Upper lobe of left lung (tissue), 6 donors: ENCODE data around the gene TMEM14A. TPM values are rescaled to one million over a fixed set of nuclear protein-coding genes. Genes with fewer than 3 reads are reported as not detected.
"Not testable (repeated sequence)": the region's sequence is repeated elsewhere in the genome, so short reads cannot be mapped to it uniquely, and the experiment has no call there.

Experiments
- ATAC-seq, 2 donors: fragments of 200-7000 bp; cut with Tn5 transposase; one replicate each; pipeline ENCODE4 v1.9.1; 2022; ENCODE audit warnings: mild to moderate bottlenecking in 2 of 2, moderate library complexity in 2 of 2; ENCODE audit not compliant: low FRiP score in 2 of 2
- DNase-seq, 2 donors: peaks; one replicate each; pipeline ENCODE4 v3.0.0-alpha.2; 2019 to 2020
- H3K27ac ChIP-seq, 4 donors: fragments of 200-600 bp; sonication (generic); one replicate each; pipeline ENCODE4 v1.5.1; 2016 to 2019
- H3K27me3 ChIP-seq, 4 donors: fragments of 200-600 bp; sonication (generic); one replicate each; pipeline ENCODE4 v1.5.1; 2017 to 2019
- H3K36me3 ChIP-seq, 4 donors: fragments of 200-600 bp; sonication (generic); one replicate each; pipeline ENCODE4 v1.5.1; 2016 to 2019
- H3K4me1 ChIP-seq, 4 donors: fragments of 200-600 bp; sonication (generic); one replicate each; pipeline ENCODE4 v1.5.1; 2018 to 2019
- H3K4me3 ChIP-seq, 4 donors: fragments of 200-600 bp; sonication (generic); one replicate each; pipeline ENCODE4 v1.5.1; 2017 to 2019; ENCODE audit warnings: mild to moderate bottlenecking in 2 of 4, moderate library complexity in 1 of 4
- H3K9me3 ChIP-seq, 4 donors: fragments of 200-600 bp; sonication (generic); one replicate each; pipeline ENCODE4 v1.5.1; 2018 to 2019
- CTCF ChIP-seq, 6 experiments: fragments of 450-650 bp in 4 of 6; fragments of 200-600 bp in 2 of 6; sonication (generic) in 2 of 6; IDR thresholded peaks; one replicate each; pipeline ENCODE4 v1.5.1; 2016 to 2019; ENCODE audit warnings: antibody characterized with exemption in 6 of 6
- EP300 ChIP-seq, 4 donors: sonication (generic); formaldehyde crosslinking; IDR thresholded peaks; one replicate each; pipeline ENCODE4 v1.5.1; 2017; ENCODE audit warnings: antibody characterized with exemption in 4 of 4, control low read depth in 2 of 4
- POLR2A ChIP-seq, 4 donors: fragments of 450-650 bp; IDR thresholded peaks; one replicate each; pipeline ENCODE4 v1.5.1; 2016 to 2017; ENCODE audit warnings: antibody characterized with exemption in 4 of 4, mild to moderate bottlenecking in 2 of 4
- POLR2AphosphoS5 ChIP-seq, 2 donors: sonication (generic); formaldehyde crosslinking; IDR thresholded peaks; one replicate each; pipeline ENCODE4 v1.5.1; 2017; ENCODE audit warnings: antibody characterized with exemption in 2 of 2
- WGBS, 2 donors: methylation state at CpG; one replicate each; pipeline ENCODE4 v1.1.5; 2017 to 2018; 5-methylcytosine and 5-hydroxymethylcytosine counted together
- total RNA-seq, 6 donors: library from RNA; depleted of rRNA in 4 of 6; stranded (reverse); fragments of >200 nt in 4 of 6; gene quantifications; one replicate each; pipeline versions ENCODE4 v1.1.0 to v1.2.1, GENCODE V29; 2016 to 2021
- donor health status: DM: no; HTN: no; CAD: no; lungs with moderate emphysema.
- donor health status: DM: no; HTN: yes; CAD: no; lungs with severe emphysema.

Gene TMEM14A
- total RNA-seq, 6 donors from 2014 or later: 8.7 to 25.3 (median 14.3) TPM; not detected in 1

DNA sequence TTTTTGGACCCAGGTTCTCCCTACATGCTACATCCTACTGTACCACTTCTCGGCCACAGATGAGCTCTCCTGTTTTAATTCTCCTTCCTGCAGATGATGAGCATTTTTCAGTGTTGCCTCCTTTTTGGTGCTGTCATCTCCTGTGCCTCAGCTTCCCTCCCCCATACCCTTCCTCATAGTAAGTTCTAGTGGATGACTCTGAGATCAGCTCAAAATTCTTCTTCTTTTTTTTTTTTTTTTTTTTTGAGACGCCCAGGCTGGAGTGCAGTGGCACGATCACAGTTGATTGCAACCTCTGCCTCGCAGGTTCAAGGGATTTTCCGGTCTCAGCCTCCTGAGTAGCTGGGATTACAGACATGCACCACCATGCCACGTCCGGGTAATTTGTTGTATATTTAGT, 3.8 kb downstream of the TMEM14A start:
- H3K4me1 ChIP-seq: peaks cover 11 to 18% (median 13%) of the 10 kb centered on the region in 4 donors
- H3K36me3 ChIP-seq: peaks cover 0 to 6% (median 0%) of the 10 kb centered on the region in 4 donors
- TF ChIP-seq CTCF (IDR thresholded peaks at IDR 0.05): no peak
- no peak for TF ChIP-seq POLR2A (IDR thresholded peaks at IDR 0.05)
- no peak for TF ChIP-seq POLR2AphosphoS5 (IDR thresholded peaks at IDR 0.05)
- TF ChIP-seq EP300 (IDR thresholded peaks at IDR 0.05): no peak
- no peak overlapping the region for H3K27ac ChIP-seq
- DNase-seq: no peak
- no peak overlapping the region for H3K4me3 ChIP-seq
- 79% methylated on average over 7 of the region's 7 CpGs for WGBS, 2 donors
- no peaks in the 10 kb centered on the region for H3K9me3 ChIP-seq
- ATAC-seq: no peak
- H3K27me3 ChIP-seq: no peaks in the 10 kb centered on the region

GRCh38 chr6:52675372-52675771, 4.5 kb downstream of the TMEM14A start:
- peaks cover 0 to 6% (median 0%) of the 10 kb centered on the region in 4 donors for H3K36me3 ChIP-seq
- no peaks in the 10 kb centered on the region for H3K27me3 ChIP-seq
- no peak for TF ChIP-seq POLR2AphosphoS5 (IDR thresholded peaks at IDR 0.05)
- TF ChIP-seq POLR2A (IDR thresholded peaks at IDR 0.05): no peak
- no peak for TF ChIP-seq EP300 (IDR thresholded peaks at IDR 0.05)
- TF ChIP-seq CTCF (IDR thresholded peaks at IDR 0.05): no peak
- peaks cover 10 to 17% (median 12%) of the 10 kb centered on the region in 4 donors for H3K4me1 ChIP-seq
- ATAC-seq: no peak
- DNase-seq: no peak
- no peaks in the 10 kb centered on the region for H3K9me3 ChIP-seq
- no peak overlapping the region for H3K27ac ChIP-seq
- H3K4me3 ChIP-seq: no peak overlapping the region
- WGBS, 2 donors: 92 to 100% methylated on average over 1 of the region's 1 CpG

GRCh38 chr6:52676631-52677030, 5.7 kb downstream of the TMEM14A start:
- not testable (repeated sequence) for H3K36me3 ChIP-seq, H3K9me3 ChIP-seq, H3K27ac ChIP-seq, H3K4me1 ChIP-seq, DNase-seq, ATAC-seq, H3K4me3 ChIP-seq, H3K27me3 ChIP-seq
- 64 to 70% methylated on average over 8 of the region's 8 CpGs for WGBS, 2 donors

DNA sequence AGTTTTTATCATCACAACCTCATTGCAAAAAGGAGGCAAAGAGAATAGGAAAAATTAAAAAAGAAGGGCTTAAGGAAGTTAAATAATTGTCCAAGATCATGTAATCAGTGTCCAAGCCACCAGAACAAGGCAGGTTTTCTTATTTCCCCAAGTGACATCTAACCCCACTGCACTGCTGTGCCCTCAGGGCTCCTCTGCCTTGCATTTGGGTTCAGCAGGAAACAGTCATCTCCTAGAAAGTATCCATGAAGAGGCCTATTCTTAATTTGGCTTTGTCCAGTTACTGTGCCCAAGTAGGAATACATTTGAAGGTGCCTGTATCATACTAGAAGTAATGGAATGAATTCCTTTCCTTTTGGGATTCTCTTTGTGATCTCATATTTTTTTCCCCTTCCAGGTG, 10.5 kb downstream of the TMEM14A start:
- H3K4me1 ChIP-seq: no peaks in the 10 kb centered on the region
- H3K27me3 ChIP-seq: no peaks in the 10 kb centered on the region
- no peak for DNase-seq
- ATAC-seq: no peak
- TF ChIP-seq CTCF (IDR thresholded peaks at IDR 0.05) (no peak), EP300 (IDR thresholded peaks at IDR 0.05) (no peak), POLR2A (IDR thresholded peaks at IDR 0.05) (no peak), POLR2AphosphoS5 (IDR thresholded peaks at IDR 0.05) (no peak)
- no peak overlapping the region for H3K4me3 ChIP-seq
- peaks cover 0 to 23% (median 3%) of the 10 kb centered on the region in 4 donors for H3K36me3 ChIP-seq
- no peak overlapping the region for H3K27ac ChIP-seq
- no peaks in the 10 kb centered on the region for H3K9me3 ChIP-seq

DNA sequence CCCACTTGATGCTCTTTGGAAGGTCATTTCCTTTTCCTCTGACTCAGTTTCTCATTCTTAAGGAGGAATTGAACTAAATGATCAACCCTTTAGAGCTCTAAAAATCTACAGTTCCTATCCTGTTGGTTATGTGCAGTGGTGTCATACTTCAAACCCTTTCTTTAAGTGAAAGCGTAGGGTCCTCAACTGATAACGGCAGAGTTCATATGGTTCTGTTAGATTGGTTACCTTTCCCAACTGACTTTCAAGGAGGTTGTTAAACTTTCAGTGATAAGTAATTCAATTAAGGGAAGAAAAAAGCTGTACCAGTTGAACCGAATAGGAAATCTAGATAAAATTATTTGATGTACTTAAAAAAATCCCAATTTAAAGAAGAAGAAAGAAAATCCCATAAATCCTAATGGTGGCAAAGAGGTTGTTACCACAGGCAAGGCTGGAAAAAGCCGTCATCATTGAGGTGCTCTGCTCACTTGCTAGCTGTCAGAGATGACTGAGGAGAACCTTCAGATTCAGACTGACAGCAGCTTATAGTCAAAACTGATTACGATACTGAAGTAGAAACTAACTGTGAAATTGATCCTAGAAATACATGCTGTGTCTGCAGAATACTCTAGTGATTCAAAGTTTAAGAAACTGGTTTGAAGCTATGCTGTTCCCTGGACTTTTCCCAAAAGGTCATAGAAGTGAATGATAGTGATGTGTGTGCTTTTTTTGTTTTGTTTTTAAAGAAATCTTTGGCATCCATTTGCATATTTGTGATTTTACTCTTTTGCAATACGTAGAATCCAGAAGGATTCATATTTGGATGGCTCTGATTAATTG, 16.2 kb downstream of the TMEM14A start:
- Histone ChIP-seq H3K36me3 (peaks cover 0 to 18% (median 0%) of the 10 kb centered on the region in 4 donors), H3K4me1 (no peaks in the 10 kb centered on the region), H3K27me3 (no peaks in the 10 kb centered on the region), H3K27ac (no peak overlapping the region), H3K4me3 (no peak overlapping the region), H3K9me3 (no peaks in the 10 kb centered on the region)
- DNase-seq: no peak
- no peak for ATAC-seq
- WGBS, 2 donors: 91 to 93% methylated on average over 6 of the region's 6 CpGs
- TF ChIP-seq POLR2A (IDR thresholded peaks at IDR 0.05) (no peak), POLR2AphosphoS5 (IDR thresholded peaks at IDR 0.05) (no peak), EP300 (IDR thresholded peaks at IDR 0.05) (no peak)

GRCh38 chr6:52689857-52690256, 18.9 kb downstream of the TMEM14A start:
- H3K4me3 ChIP-seq: no peak overlapping the region
- H3K27me3 ChIP-seq: no peaks in the 10 kb centered on the region
- H3K9me3 ChIP-seq: no peaks in the 10 kb centered on the region
- TF ChIP-seq POLR2A (IDR thresholded peaks at IDR 0.05) (no peak), EP300 (IDR thresholded peaks at IDR 0.05) (no peak), CTCF (IDR thresholded peaks at IDR 0.05) (no peak), POLR2AphosphoS5 (IDR thresholded peaks at IDR 0.05) (no peak)
- no peak overlapping the region for H3K27ac ChIP-seq
- DNase-seq (no peak), ATAC-seq (no peak)
- H3K4me1 ChIP-seq: no peaks in the 10 kb centered on the region
- 93 to 95% methylated on average over 3 of the region's 3 CpGs for WGBS, 2 donors
- H3K36me3 ChIP-seq: no peaks in the 10 kb centered on the region
